Endothelial cell of umbilical vein (primary cell): Measurements from ENCODE around the gene GPANK1. TPM values are rescaled to one million over a fixed set of nuclear protein-coding genes. Genes with fewer than 3 reads are reported as not detected.

ENCODE experiments used
- BruUV-seq: library from RNA; stranded (reverse); fragments of 400-500 nt; replicated peaks from 2 replicates; lab custom pipeline; 2021; lab: Mats Ljungman, UMichigan
- CTCF ChIA-PET: fragments of 300-600, 350-600 bp; sonication (Branson Sonifier 250); formaldehyde crosslinking; loops from one replicate; lab custom pipeline; 2021; ENCODE audit warnings: antibody characterized with exemption, inconsistent platforms; lab: Charles Lee
- POLR2A ChIA-PET: fragments of 300-600, 350-600 bp; sonication (Branson Sonifier 250); formaldehyde crosslinking; loops from one replicate; lab custom pipeline; 2021; ENCODE audit warnings: antibody characterized with exemption, inconsistent platforms; lab: Charles Lee
- DNase-seq: peaks from one replicate; pipeline ENCODE4 v3.0.0-alpha.2; 2011; ENCODE audit warnings: low read depth, low spot score
- FAIRE-seq: peaks from 2 replicates; lab custom pipeline; 2011; peaks lifted over from hg19 to GRCh38; lab: Jason Lieb, UNC
- H2AFZ ChIP-seq: 2 replicates; pipeline ENCODE4 v1.6.0; 2012; ENCODE audit warnings: low read depth, low read length, control low read depth, inconsistent platforms
- H3K27ac ChIP-seq: 2 replicates; pipeline ENCODE4 v1.5.1; 2011; ENCODE audit warnings: low read depth, mild to moderate bottlenecking, control low read depth, low read length, moderate library complexity; ENCODE audit not compliant: insufficient read depth
- H3K27me3 ChIP-seq, 2 experiments: 2 replicates each; pipeline versions ENCODE4 v1.6.0 to v1.6.1; 2011; ENCODE audit warnings: low read length in 2 of 2, mixed read lengths in 1 of 2; ENCODE audit not compliant: control insufficient read depth in 2 of 2, insufficient read depth in 2 of 2
- H3K36me3 ChIP-seq, 2 experiments: 2 replicates in 1 of 2; 3 replicates in 1 of 2; pipeline ENCODE4 v1.5.1; 2011; ENCODE audit warnings: low read length in 2 of 2, mild to moderate bottlenecking in 1 of 2, moderate library complexity in 1 of 2; ENCODE audit not compliant: control insufficient read depth in 2 of 2, insufficient read depth in 2 of 2; ENCODE audit errors: extremely low read depth in 1 of 2
- H3K4me1 ChIP-seq: 3 replicates; pipeline ENCODE4 v1.5.1; 2011; ENCODE audit warnings: mild to moderate bottlenecking, low read length; ENCODE audit not compliant: control insufficient read depth, insufficient read depth; ENCODE audit errors: extremely low read depth
- H3K4me2 ChIP-seq: 2 replicates; pipeline ENCODE4 v1.6.1; 2011; ENCODE audit warnings: low read length, control low read depth, mixed read lengths; ENCODE audit not compliant: insufficient read depth
- H3K4me3 ChIP-seq, 3 experiments: fragments of 200-600 bp in 1 of 3; sonication (generic), shearing (Covaris generic) in 1 of 3; replicated peaks in 1 of 3; 2 replicates each; pipeline ENCODE4 v1.5.1; 2011 to 2016; ENCODE audit warnings: control low read depth in 3 of 3, low read length in 3 of 3, mild to moderate bottlenecking in 2 of 3, inconsistent platforms in 1 of 3, low read depth in 1 of 3, moderate library complexity in 1 of 3; ENCODE audit not compliant: insufficient read depth in 1 of 3
- H3K79me2 ChIP-seq: 2 replicates; pipeline ENCODE4 v1.6.0; 2012; ENCODE audit warnings: low read length, inconsistent platforms; ENCODE audit not compliant: control insufficient read depth, insufficient read depth
- H3K9ac ChIP-seq: replicated peaks from 2 replicates; pipeline ENCODE3; 2011; ENCODE audit warnings: low read length, control low read depth; ENCODE audit not compliant: insufficient read depth; ENCODE audit errors: extremely low read depth
- H3K9me1 ChIP-seq: replicated peaks from 3 replicates; pipeline ENCODE4 v1.6.0; 2011; ENCODE audit warnings: mild to moderate bottlenecking, low read length; ENCODE audit not compliant: control insufficient read depth, insufficient read depth; ENCODE audit errors: extremely low read depth
- H3K9me3 ChIP-seq: replicated peaks from 2 replicates; pipeline ENCODE4 v1.5.1; 2012; ENCODE audit warnings: low read length, inconsistent platforms; ENCODE audit not compliant: control insufficient read depth, insufficient read depth
- H4K20me1 ChIP-seq: replicated peaks from 2 replicates; pipeline ENCODE3; 2011; ENCODE audit warnings: mild to moderate bottlenecking, low read length; ENCODE audit not compliant: control insufficient read depth, insufficient read depth; ENCODE audit errors: extremely low read depth
- EZH2 ChIP-seq: IDR thresholded peaks from 2 replicates; pipeline ENCODE4 v1.6.1; 2012; ENCODE audit warnings: borderline replicate concordance, low read depth, mild to moderate bottlenecking, moderate library complexity, low read length, inconsistent platforms; ENCODE audit not compliant: severe bottlenecking
- FOS ChIP-seq: IDR thresholded peaks from 2 replicates; pipeline ENCODE4 v1.6.1; 2011; ENCODE audit warnings: mild to moderate bottlenecking, low read length, moderate library complexity, borderline replicate concordance; ENCODE audit not compliant: insufficient read depth
- GATA2 ChIP-seq: IDR thresholded peaks from 2 replicates; pipeline ENCODE4 v1.7.0; 2011; ENCODE audit warnings: low read depth, mild to moderate bottlenecking, moderate library complexity, mixed read lengths, low read length; ENCODE audit not compliant: insufficient read length, insufficient read depth
- JUN ChIP-seq: IDR thresholded peaks from 2 replicates; pipeline ENCODE4 v1.6.1; 2011; ENCODE audit warnings: borderline replicate concordance, low read depth; ENCODE audit not compliant: insufficient read length, insufficient read depth
- MYC ChIP-seq: IDR thresholded peaks from one replicate; pipeline ENCODE4 v1.6.1; 2011; ENCODE audit warnings: mild to moderate bottlenecking, low read depth, low read length
- POLR2A ChIP-seq: IDR thresholded peaks from 2 replicates; pipeline ENCODE4 v1.6.1; 2012; ENCODE audit warnings: low read depth, mild to moderate bottlenecking, control low read depth, low read length
- POLR2AphosphoS5 ChIP-seq: IDR thresholded peaks from 2 replicates; pipeline ENCODE4 v1.6.1; 2012; ENCODE audit warnings: low read depth, mild to moderate bottlenecking, control low read depth, low read length, moderate library complexity; ENCODE audit not compliant: insufficient read depth
- dilution Hi-C: fragments of 300-500 bp; cut with MboI; formaldehyde crosslinking; loops from one replicate; pipeline ENCODE4 v1.15.0; 2019; ENCODE audit warnings: low sequenced_read_pairs; ENCODE audit not compliant: extremely low pct_ligation_motif_present
- intact Hi-C: fragments of 100-400 bp; cut with micrococcal nuclease; formaldehyde crosslinking; loops from one replicate; pipeline ENCODE4 v1.10.0; 2022
- polyA plus RNA-seq, 4 experiments: library from polyadenylated mRNA; depleted of rRNA in 3 of 4; stranded (reverse) in 3 of 4; unstranded in 1 of 4; fragments of >200 nt; gene quantifications; 2 replicates each; pipeline versions ENCODE4 v1.2.1 to v1.2.3, GENCODE V29; 2011 to 2012; ENCODE audit warnings: missing spikeins in 1 of 4
- total RNA-seq: library from RNA; stranded (reverse); gene quantifications from 2 replicates; pipeline ENCODE4 v1.2.3, GENCODE V29; 2021
- TF ChIP-seq, protein P1 (sequence below), 2 donors: IDR thresholded peaks; 1 replicate in 1 of 2; 2 replicates in 1 of 2; pipeline ENCODE4 v1.5.1; 2011; ENCODE audit warnings: low read length in 2 of 2, mild to moderate bottlenecking in 2 of 2, moderate library complexity in 2 of 2, control low read depth in 1 of 2, inconsistent platforms in 1 of 2, low read depth in 1 of 2; ENCODE audit not compliant: insufficient read depth in 1 of 2; ENCODE audit errors: extremely low read depth in 1 of 2
- TF ChIP-seq, protein P2 (sequence below): IDR thresholded peaks from 2 replicates; pipeline ENCODE4 v1.6.1; 2011; ENCODE audit not compliant: insufficient read depth, insufficient read length

GPANK1 gene
- total and polyA plus RNA-seq, 2 donors (not counting 3 experiments of a cell fraction or from before 2014, with no cell fraction given) = 12.6 to 17.5 TPM

GRCh38 chr6:31707701-31708100, 42.9 kb upstream of the GPANK1 start:
- intact Hi-C loops (no loop called here), dilution Hi-C loops (no loop called here)
- ChIA-PET CTCF (no interaction called here), POLR2A (no interaction called here)
- Histone ChIP-seq H3K4me1 (peaks cover 8% of the 10 kb centered on the region), H3K4me2 (no peak overlapping the region), H2AFZ (no peak overlapping the region), H3K9me1 (no peaks in the 10 kb centered on the region), H3K27ac (no peak overlapping the region), H3K9me3 (no peaks in the 10 kb centered on the region), H4K20me1 (no peaks in the 10 kb centered on the region), H3K27me3 (no peaks in the 10 kb centered on the region), H3K79me2 (peaks cover under 1% of the 10 kb centered on the region), H3K36me3 (no peaks in the 10 kb centered on the region), H3K4me3 (no peak overlapping the region), H3K9ac (no peak overlapping the region)
- FAIRE-seq (no peak), DNase-seq (no peak)
- BruUV-seq = no TSS peak
- no peak for TF ChIP-seq MYC
- no peak for TF ChIP-seq EZH2
- TF ChIP-seq GATA2 = no peak
- no peak for TF ChIP-seq FOS
- TF ChIP-seq, protein P1, sequence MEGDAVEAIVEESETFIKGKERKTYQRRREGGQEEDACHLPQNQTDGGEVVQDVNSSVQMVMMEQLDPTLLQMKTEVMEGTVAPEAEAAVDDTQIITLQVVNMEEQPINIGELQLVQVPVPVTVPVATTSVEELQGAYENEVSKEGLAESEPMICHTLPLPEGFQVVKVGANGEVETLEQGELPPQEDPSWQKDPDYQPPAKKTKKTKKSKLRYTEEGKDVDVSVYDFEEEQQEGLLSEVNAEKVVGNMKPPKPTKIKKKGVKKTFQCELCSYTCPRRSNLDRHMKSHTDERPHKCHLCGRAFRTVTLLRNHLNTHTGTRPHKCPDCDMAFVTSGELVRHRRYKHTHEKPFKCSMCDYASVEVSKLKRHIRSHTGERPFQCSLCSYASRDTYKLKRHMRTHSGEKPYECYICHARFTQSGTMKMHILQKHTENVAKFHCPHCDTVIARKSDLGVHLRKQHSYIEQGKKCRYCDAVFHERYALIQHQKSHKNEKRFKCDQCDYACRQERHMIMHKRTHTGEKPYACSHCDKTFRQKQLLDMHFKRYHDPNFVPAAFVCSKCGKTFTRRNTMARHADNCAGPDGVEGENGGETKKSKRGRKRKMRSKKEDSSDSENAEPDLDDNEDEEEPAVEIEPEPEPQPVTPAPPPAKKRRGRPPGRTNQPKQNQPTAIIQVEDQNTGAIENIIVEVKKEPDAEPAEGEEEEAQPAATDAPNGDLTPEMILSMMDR (IDR thresholded peaks at IDR 0.05; ENCODE audit: extremely low read depth in 1 of 2, insufficient read depth in 1 of 2, low read depth in 1 of 2, low read length in 2 of 2) = no peak
- no peak for TF ChIP-seq POLR2AphosphoS5
- TF ChIP-seq, protein P2, sequence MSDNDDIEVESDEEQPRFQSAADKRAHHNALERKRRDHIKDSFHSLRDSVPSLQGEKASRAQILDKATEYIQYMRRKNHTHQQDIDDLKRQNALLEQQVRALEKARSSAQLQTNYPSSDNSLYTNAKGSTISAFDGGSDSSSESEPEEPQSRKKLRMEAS = no peak
- no peak for TF ChIP-seq POLR2A
- TF ChIP-seq JUN = no peak
